ENCODE results near the gene CWC22. TPM values are rescaled to one million over a fixed set of nuclear protein-coding genes. Genes with fewer than 3 reads are reported as not detected.

Gene CWC22
- 15.3 and 17.3 TPM in 2 replicates for total RNA-seq

DNA sequence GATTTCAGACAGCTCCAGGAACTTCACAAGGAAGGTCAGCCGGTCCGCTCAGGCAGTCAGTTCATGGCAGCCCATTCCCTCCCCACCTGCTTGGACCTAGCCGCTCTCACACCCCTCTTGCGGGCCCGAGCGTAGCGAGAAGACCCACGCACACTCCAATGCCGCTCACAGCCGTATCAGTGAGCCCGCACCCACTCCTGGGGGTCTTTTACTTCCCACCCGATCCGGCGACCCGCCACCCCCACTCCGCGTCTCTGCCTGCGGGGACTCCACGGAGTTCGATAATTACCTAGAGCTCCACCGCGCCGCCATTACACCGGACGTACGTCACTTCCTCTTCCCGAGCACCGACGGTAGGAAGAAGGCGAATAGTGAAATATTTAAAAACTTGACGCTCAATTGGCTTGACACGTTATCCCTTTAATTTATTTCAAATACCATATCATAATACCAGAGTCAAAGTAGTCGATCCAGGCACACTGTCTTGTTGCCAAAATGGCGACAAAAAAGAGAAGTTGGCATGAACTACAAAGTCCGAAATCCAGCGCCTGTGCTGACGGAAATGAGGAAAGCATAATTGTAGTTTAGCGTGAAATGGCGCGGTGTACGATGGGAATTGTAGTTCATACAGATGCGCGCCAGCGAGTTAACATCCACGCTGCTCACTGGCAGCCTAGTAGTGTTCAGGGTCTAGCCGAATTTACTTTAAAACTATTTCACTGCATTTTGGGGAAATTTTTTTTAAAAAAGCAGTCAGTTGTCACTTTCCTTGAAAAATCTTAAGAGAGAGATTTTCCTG lies at the start of gene CWC22:
CWC22 (minus strand) TSS at position 517 of the 799 bp plus-strand sequence. CDS start 13,956 bp downstream, outside the sequence.

Other genes starting within 250 kb of the CWC22 start
- not detected in 2 replicates for gene ZNF385B, start 145.7 kb downstream of the CWC22 start, total RNA-seq